ENCODE data around the gene CEBPZOS. TPM values are rescaled to one million over a fixed set of nuclear protein-coding genes. Genes with fewer than 3 reads are reported as not detected.

CEBPZOS gene
- total and polyA plus RNA-seq, 2 of the 4 experiments (the other 2 are of a cell fraction): 16.8 to 31.5 TPM

DNA sequence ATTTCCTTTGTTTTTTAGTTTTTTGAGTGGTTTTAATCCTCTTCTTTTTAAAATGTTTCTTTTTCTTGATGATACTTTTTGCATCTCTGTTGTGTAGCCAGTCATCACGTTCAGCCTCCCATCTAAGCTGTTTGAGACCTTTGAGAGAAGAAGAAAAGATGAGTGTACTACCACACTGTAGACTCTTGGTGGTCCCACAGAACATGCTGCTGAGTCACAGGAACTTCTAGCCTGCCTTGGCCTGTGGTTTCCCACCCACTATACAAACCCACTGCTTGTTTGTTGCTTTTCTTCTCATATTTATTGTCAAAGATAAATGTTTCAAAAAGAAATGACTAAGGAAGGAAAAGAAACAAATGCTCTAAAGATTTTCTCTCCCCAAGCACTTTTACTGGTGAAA lies 5.5 kb downstream of the CEBPZOS start:
- ChIA-PET CTCF (no interaction called here), POLR2A (ENCODE audit: unreplicated experiment) (no interaction called here)
- Histone ChIP-seq H3K4me3 (ENCODE audit: insufficient read depth, low read depth, low read length) (no peak overlapping the region), H2BK20ac (ENCODE audit: low read depth, low read length) (no peak overlapping the region), H3K4me2 (ENCODE audit: low read depth, low read length) (no peak overlapping the region), H3K27ac (ENCODE audit: insufficient read depth, low read length) (peak overlapping the region; percentile 10; the same call in 1 of the 2 replicates), H2BK120ac (ENCODE audit: low read depth, low read length) (no peak overlapping the region), H3K9me1 (ENCODE audit: insufficient read depth, low read length) (peaks cover 3% of the 10 kb centered on the region; the same call in 1 of the 2 replicates), H2BK15ac (ENCODE audit: low read depth, low read length) (no peak overlapping the region), H3K9ac (ENCODE audit: low read depth, low read length) (no peak overlapping the region), H3K9me3 (ENCODE audit: control insufficient read depth, insufficient read depth, low read length) (peaks cover 3% of the 10 kb centered on the region), H4K91ac (ENCODE audit: insufficient read depth, low read depth, low read length) (no peak overlapping the region), H3K23ac (ENCODE audit: low read depth, low read length) (no peak overlapping the region), H4K20me1 (ENCODE audit: insufficient read depth, low read length) (peaks cover 11% of the 10 kb centered on the region; the same call in 1 of the 2 replicates), H3K14ac (replicated peaks; ENCODE audit: low read depth, low read length) (no peak overlapping the region), H3K4me1 (ENCODE audit: control insufficient read depth, insufficient read depth, low read length) (peaks cover 4% of the 10 kb centered on the region; the same call in 1 of the 2 replicates), H2BK5ac (ENCODE audit: low read depth, low read length, poor library complexity, severe bottlenecking) (peak overlapping the region; percentile 9), H4K8ac (ENCODE audit: low read depth in 2 of 2, low read length in 2 of 2) (no peak overlapping the region), H3K27me3 (ENCODE audit: control insufficient read depth, insufficient read depth, low read length) (no peaks in the 10 kb centered on the region), H2AFZ (replicated peaks; ENCODE audit: low read length, poor library complexity) (no peak overlapping the region), H4K5ac (ENCODE audit: low read depth, low read length) (no peak overlapping the region), H3K79me1 (ENCODE audit: low read depth in 1 of 2, low read length in 2 of 2) (peaks cover 27 to 55% of the 10 kb centered on the region in 2 experiments), H3K56ac (ENCODE audit: extremely low read depth, insufficient read depth, low read length) (no peak overlapping the region), H2AK9ac (replicated peaks; ENCODE audit: low read depth, low read length, poor library complexity) (no peak overlapping the region), H3K36me3 (ENCODE audit: control insufficient read depth, insufficient read depth, low read length) (peaks cover 22% of the 10 kb centered on the region), H2AK5ac (ENCODE audit: low read depth, low read length) (no peak overlapping the region), H3K18ac (ENCODE audit: low read depth, low read length) (no peak overlapping the region; the same call in 1 of the 2 replicates), H3K4ac (ENCODE audit: low read depth, low read length) (no peak overlapping the region)
- WGBS, 2 experiments (ENCODE audit: extremely low coverage in 2 of 2, insufficient read length in 1 of 2): no CpG with 5 or more reads among the region's 1 CpG
- peak; percentile 66 for DNase-seq
- no peak; the same call in 1 of the 2 replicates for ATAC-seq (ENCODE audit: low read depth)
- intact Hi-C loops (cut with micrococcal nuclease) (no loop called here), in situ Hi-C loops (cut with MboI; ENCODE audit: low sequenced_read_pairs) (no loop called here), dilution Hi-C loops (cut with HindIII; ENCODE audit: low sequenced_read_pairs, unreplicated experiment) (no loop called here)
- no TSS peak for BruUV-seq (replicated peaks)
- no peak for TF ChIP-seq NFE2L2 (IDR thresholded peaks at IDR 0.05; ENCODE audit: low read depth, low read length)
- TF ChIP-seq, protein P1, sequence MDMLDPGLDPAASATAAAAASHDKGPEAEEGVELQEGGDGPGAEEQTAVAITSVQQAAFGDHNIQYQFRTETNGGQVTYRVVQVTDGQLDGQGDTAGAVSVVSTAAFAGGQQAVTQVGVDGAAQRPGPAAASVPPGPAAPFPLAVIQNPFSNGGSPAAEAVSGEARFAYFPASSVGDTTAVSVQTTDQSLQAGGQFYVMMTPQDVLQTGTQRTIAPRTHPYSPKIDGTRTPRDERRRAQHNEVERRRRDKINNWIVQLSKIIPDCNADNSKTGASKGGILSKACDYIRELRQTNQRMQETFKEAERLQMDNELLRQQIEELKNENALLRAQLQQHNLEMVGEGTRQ (IDR thresholded peaks at IDR 0.05; ENCODE audit: low read depth, low read length): no peak
- no peak for TF ChIP-seq MXI1 (IDR thresholded peaks at IDR 0.05; ENCODE audit: borderline replicate concordance, low read depth, low read length)
- no peak for TF ChIP-seq SMC3 (IDR thresholded peaks at IDR 0.05; ENCODE audit: low read depth, low read length)
- no peak for TF ChIP-seq MAZ (IDR thresholded peaks at IDR 0.05; ENCODE audit: borderline replicate concordance, low read depth, low read length)
- TF ChIP-seq POLR2A (IDR thresholded peaks at IDR 0.05; ENCODE audit: low read depth, low read length): no peak
- TF ChIP-seq RFX5 (IDR thresholded peaks at IDR 0.05; ENCODE audit: low read depth, low read length): no peak
- no peak for TF ChIP-seq MAFK (IDR thresholded peaks at IDR 0.05; ENCODE audit: low read depth, low read length)
- TF ChIP-seq BHLHE40 (IDR thresholded peaks at IDR 0.05; ENCODE audit: low read depth, low read length): no peak
- TF ChIP-seq CHD1 (IDR thresholded peaks at IDR 0.05; ENCODE audit: low read depth, low read length): no peak
- no peak for TF ChIP-seq CEBPB (IDR thresholded peaks at IDR 0.05; ENCODE audit: low read depth, low read length)
- TF ChIP-seq FOS (IDR thresholded peaks at IDR 0.05; ENCODE audit: low read depth, low read length): no peak
- TF ChIP-seq, protein P2, sequence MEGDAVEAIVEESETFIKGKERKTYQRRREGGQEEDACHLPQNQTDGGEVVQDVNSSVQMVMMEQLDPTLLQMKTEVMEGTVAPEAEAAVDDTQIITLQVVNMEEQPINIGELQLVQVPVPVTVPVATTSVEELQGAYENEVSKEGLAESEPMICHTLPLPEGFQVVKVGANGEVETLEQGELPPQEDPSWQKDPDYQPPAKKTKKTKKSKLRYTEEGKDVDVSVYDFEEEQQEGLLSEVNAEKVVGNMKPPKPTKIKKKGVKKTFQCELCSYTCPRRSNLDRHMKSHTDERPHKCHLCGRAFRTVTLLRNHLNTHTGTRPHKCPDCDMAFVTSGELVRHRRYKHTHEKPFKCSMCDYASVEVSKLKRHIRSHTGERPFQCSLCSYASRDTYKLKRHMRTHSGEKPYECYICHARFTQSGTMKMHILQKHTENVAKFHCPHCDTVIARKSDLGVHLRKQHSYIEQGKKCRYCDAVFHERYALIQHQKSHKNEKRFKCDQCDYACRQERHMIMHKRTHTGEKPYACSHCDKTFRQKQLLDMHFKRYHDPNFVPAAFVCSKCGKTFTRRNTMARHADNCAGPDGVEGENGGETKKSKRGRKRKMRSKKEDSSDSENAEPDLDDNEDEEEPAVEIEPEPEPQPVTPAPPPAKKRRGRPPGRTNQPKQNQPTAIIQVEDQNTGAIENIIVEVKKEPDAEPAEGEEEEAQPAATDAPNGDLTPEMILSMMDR (conservative IDR thresholded peaks at IDR 0.05; ENCODE audit: low read depth, low read length): no peak
- no peak for TF ChIP-seq RCOR1 (IDR thresholded peaks at IDR 0.05; ENCODE audit: insufficient replicate concordance, low read length)
- TF ChIP-seq, protein P3, sequence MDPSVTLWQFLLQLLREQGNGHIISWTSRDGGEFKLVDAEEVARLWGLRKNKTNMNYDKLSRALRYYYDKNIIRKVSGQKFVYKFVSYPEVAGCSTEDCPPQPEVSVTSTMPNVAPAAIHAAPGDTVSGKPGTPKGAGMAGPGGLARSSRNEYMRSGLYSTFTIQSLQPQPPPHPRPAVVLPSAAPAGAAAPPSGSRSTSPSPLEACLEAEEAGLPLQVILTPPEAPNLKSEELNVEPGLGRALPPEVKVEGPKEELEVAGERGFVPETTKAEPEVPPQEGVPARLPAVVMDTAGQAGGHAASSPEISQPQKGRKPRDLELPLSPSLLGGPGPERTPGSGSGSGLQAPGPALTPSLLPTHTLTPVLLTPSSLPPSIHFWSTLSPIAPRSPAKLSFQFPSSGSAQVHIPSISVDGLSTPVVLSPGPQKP (IDR thresholded peaks at IDR 0.05; ENCODE audit: borderline replicate concordance, low read depth, low read length): no peak
- TF ChIP-seq RAD21 (IDR thresholded peaks at IDR 0.05; ENCODE audit: low read length): no peak
